CD4-positive, alpha-beta T cell treated with Interleukin-2 at 100 ng/mL for 4 hours (primary cell): ENCODE results near the gene CTNNA2.

Source experiments
- DNase-seq: peaks from one replicate; pipeline ENCODE4 v3.0.0-alpha.2; 2020; ENCODE audit warnings: low spot score

Gene CTNNA2

DNA sequence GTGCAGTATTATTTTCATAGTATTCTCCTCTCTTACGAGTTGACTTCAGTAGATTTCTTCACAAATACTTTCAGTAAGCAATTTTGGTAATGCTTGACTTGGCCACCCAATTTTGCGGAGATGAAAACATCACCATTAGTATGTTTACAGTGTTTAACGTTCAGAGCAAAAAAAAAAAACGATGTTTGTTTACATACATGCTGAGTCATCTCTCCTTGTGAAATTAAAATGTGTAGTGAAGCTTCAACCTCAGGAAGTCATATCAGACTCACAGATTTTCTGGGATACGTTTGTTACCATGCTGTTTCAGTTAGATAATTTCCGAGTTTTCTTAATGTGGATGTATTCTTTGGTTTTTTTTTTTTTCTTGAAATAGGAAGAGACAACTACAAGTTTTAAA, 100.1 kb downstream of the CTNNA2 start:
- no peak for DNase-seq

GRCh38 chr2:79619442-79619841, 106.6 kb downstream of the CTNNA2 start:
- no peak for DNase-seq

- no peak for DNase-seq
Measured at GRCh38 chr2:79619976-79620375, 107.1 kb downstream of the CTNNA2 start.

DNA sequence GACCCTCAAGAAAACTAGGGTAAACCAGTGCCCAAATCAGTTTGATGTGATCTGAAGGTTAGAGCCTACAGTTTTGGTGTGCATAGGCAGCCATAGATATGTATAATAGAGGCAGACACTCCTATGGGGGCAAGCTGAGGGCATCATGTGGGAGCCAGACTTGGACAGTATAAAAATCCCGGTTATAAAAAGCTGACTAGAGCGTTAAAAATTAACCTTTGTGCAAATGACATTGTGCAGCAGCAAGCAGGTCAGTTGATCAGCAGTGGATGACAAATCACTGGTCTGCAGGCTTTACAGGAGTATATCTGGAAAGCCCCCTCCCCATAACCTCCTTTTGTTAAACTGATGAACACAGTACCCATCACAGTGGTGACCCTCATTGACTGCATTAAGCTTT, 107.8 kb downstream of the CTNNA2 start:
- no peak for DNase-seq

DNA sequence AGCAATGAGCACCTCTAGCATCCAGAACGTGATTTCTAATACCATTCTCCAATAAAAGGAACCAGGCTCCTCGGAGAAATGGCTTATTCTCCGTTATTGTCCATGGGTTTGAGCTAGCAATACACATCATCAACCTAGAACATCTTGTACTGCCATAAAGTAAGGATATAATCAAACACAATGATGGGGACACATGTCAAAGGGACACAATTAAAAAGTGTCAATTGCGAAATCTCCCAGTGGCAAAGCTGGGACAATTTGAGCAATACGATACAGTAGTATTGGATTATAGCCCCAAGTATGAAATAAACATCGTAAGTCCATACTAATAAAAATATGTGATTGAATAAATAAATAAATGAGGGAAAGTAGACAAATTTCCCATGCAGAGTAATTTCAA, 108.4 kb downstream of the CTNNA2 start:
- no peak for DNase-seq

- DNase-seq, result no peak
Measured at GRCh38 chr2:79621755-79622154, 108.9 kb downstream of the CTNNA2 start.

DNA sequence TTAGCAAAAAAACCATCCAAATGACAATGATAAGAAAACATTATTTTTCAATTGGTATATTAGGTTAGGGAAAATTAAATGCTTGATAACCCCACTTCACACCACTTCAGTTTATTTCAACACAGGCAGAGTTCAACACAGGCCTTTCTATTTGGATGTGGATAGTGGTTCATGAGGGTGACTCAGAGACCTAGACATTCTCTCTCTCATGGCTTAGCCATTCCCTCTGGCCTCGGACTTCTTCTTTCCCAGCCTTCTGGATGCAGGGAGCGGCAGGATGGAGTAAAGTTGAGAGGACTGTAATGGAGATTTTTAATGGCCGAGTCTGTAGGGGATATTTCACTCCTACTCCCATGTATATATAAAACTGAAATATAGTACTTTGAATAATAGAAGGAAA, 109.7 kb downstream of the CTNNA2 start:
- no peak for DNase-seq

DNA sequence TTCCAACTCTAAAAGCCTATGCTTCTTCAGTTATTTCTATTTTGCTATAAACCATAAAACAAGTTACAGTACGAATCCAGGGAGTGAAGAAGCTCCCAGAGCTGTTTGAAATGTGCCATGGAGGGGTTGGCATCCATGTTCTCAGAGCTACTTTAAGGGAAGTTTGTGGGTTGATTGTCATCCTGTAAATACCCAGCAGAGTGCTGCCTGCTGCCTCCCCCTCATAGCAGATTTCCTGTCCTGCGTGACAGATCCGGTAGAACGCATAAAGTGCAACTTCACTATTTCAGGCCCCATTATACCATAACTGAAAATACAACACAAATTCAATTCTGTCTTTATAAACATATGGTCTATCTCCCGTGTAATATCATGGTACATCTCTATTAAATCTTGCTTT, 114.4 kb downstream of the CTNNA2 start:
- no peak for DNase-seq

DNA sequence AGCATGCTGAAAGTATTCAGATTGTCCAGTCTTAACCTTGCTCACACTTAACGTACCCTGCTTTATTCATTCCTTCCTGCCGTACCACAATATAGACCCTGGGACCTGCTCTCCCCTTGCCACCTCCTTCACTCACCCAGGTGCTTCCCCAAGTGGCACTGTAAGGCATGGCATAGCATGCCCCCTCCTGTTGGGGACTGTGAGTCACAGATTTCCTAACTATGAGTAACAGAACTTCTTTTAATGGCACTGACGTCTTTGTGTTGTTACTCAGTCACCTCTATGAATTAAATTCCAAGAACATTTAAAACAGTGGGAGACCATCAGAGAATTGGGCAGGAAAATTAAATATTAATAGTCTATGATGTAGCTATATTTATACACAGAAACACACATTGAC, 117.2 kb downstream of the CTNNA2 start:
- DNase-seq, result no peak

- DNase-seq, result no peak
Measured at GRCh38 chr2:79630972-79631557, 118.2 kb downstream of the CTNNA2 start.

- DNase-seq, result no peak
Measured at GRCh38 chr2:79638410-79638809, 125.6 kb downstream of the CTNNA2 start.

- no peak for DNase-seq
Measured at GRCh38 chr2:79638954-79639353, 126.1 kb downstream of the CTNNA2 start.

DNA sequence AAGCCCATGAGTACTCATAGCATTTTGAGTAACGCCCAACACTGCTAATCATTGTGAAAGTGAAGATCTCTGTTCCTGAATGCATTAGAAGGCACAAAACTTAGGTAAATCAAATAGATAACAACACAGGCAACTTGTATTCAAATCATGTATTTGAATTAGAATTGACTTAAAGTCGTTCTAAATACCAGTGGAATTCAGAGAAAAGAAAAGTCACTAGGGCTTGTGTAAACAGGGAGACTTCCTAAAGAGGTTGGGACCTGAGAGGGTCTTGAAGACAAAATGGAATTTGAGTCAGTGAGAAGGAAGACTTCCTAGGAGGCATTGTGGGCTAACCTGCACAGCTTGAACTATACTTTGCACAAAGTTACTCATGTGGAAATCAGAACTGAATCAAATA, 127.2 kb downstream of the CTNNA2 start:
- DNase-seq, result no peak

DNA sequence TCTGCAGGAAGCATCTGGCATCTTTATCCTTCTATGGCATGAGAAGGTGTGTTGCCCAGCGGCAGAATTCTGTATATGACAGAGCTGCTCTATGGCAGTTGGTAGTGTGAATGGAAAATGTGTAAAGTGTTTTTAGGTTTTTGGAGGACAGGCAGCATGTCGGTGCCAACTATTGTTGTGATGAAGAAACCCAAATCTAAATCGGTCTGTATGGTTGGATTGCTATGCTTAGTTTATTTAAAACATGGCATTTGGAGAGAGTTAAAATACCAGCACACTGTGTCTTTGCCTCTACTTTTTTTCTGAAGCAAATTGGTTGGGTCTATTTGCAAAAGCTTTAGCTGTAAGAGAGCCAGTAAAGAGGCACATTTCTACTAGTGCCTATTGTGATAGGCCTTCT, 136.7 kb downstream of the CTNNA2 start:
- no peak for DNase-seq

DNA sequence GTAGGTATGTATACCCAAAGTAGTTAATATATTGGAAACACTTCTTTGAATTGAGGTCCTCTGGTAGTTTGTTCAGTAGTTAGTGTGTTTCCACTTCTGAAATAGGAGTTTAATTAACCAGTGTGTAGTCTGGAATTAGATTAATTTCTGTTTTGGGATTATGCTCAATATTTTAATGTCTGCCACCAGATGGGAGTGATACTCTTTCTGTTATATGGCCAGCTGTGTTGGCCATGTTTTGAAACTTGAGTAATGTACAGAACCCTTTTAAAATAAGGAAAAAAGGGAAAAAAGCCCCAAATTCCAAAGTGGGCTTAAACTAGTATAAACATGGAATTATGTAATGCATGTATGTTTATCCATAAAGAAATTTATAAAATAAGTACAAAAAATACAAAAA, 147.7 kb downstream of the CTNNA2 start:
- DNase-seq, result no peak

DNA sequence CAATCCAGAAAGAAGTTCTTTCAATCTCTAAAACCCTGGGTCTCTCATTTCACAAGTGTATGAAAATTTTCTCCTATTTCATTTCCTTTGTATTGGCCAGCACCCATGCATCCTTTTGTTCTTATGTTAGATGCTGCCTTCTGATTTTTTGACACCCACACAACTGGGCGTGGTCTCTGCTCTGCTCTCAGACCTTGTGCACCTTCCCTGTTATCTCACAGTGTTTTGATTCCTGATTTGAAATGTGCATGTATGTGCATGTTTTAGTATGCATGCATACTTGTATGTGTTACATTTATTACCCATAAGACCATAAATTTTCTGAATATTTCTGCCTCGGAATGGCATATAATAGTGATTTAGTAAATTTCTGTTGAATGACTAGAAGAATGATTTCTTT, 152.2 kb downstream of the CTNNA2 start:
- no peak for DNase-seq

DNA sequence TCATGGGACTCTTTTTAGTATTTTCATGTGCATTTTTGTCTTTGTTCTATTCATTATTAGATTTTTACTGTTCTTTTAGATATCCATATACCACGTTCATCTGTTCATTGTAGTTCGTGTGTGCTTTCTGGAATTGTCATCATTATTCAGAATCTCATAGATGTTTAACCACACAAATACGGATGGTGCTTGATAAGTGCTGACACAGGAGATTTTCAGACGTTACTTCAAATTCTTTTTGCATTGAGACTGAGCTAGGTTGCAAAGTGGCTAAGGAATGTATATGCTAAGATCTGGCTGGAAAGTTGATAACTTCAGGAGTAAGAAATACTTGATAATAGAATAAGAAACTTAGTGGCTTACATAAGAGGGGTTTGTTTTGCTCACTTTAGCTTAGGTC, 153.6 kb downstream of the CTNNA2 start:
- no peak for DNase-seq

GRCh38 chr2:79669714-79670113, 156.9 kb downstream of the CTNNA2 start:
- no peak for DNase-seq

GRCh38 chr2:79670198-79670597, 157.3 kb downstream of the CTNNA2 start:
- no peak for DNase-seq

- DNase-seq, result no peak
Measured at GRCh38 chr2:79686884-79687283, 174.0 kb downstream of the CTNNA2 start.

- DNase-seq, result no peak
Measured at GRCh38 chr2:79695248-79695647, 182.4 kb downstream of the CTNNA2 start.

DNA sequence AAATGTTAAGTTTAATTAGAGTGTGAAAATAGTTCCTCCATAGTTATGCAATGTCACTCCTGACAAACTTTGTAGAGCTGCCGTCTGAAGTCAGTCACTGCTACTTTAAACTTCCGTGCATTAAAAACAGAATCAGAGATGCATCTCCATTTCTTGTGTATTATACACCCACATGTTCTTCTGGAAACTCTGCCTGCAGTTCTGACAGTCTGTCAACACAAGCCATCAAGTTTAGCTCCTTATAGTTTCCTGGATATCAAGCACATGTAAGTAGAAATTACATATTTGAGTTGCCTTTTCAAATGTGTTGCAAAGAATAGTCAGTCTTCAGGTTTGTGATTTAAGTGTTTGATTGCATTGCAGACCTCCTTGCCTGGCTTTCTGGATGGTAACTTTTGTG, 184.3 kb downstream of the CTNNA2 start:
- no peak for DNase-seq

GRCh38 chr2:79700651-79701050, 187.8 kb downstream of the CTNNA2 start:
- DNase-seq, result no peak

- no peak for DNase-seq
Measured at GRCh38 chr2:79702905-79703304, 190.1 kb downstream of the CTNNA2 start.

- no peak for DNase-seq
Measured at GRCh38 chr2:79711098-79711497, 198.2 kb downstream of the CTNNA2 start.
